ENCODE data around the gene GPD2. TPM values are rescaled to one million over a fixed set of nuclear protein-coding genes. Genes with fewer than 3 reads are reported as not detected.
A peak's percentile ranks its signal among the peaks of the same experiment; 100 is the strongest.

Gene GPD2
- total RNA-seq, 1 donor from 2014 or later: 25.3 TPM

GRCh38 chr2:156430236-156430979, 5.8 kb upstream of the GPD2 start:
- no peak for TF ChIP-seq CTCF (conservative IDR thresholded peaks at IDR 0.05)
- Mint-ChIP-seq H3K36me3 (no peaks in the 10 kb centered on the region), H3K9me3 (no peaks in the 10 kb centered on the region), H3K27ac (peak overlapping the region; percentile 92), H3K4me1 (ENCODE audit: unreplicated experiment) (peaks cover 9% of the 10 kb centered on the region), H3K27me3 (no peaks in the 10 kb centered on the region), H3K4me3 (no peak overlapping the region)
- DNase-seq (ENCODE audit: extremely low spot score, unreplicated experiment): no peak

- Mint-ChIP-seq H3K36me3 (no peaks in the 10 kb centered on the region), H3K4me1 (ENCODE audit: unreplicated experiment) (peaks cover 9% of the 10 kb centered on the region), H3K27me3 (no peaks in the 10 kb centered on the region), H3K27ac (peak overlapping the region; percentile 92), H3K9me3 (no peaks in the 10 kb centered on the region), H3K4me3 (peak overlapping the region; percentile 19)
- DNase-seq (ENCODE audit: extremely low spot score, unreplicated experiment): no peak
- no peak for TF ChIP-seq CTCF (conservative IDR thresholded peaks at IDR 0.05)
Measured at GRCh38 chr2:156430980-156431358, 5.2 kb upstream of the GPD2 start.

GRCh38 chr2:156434461-156435291, 1.5 kb upstream of the GPD2 start:
- Mint-ChIP-seq H3K4me1 (ENCODE audit: unreplicated experiment) (peaks cover 26% of the 10 kb centered on the region), H3K36me3 (no peaks in the 10 kb centered on the region), H3K27me3 (no peaks in the 10 kb centered on the region), H3K27ac (peak overlapping the region; percentile 97), H3K9me3 (no peaks in the 10 kb centered on the region), H3K4me3 (peak overlapping the region; percentile 96)
- no peak for DNase-seq (ENCODE audit: extremely low spot score, unreplicated experiment)
- no peak for TF ChIP-seq CTCF (conservative IDR thresholded peaks at IDR 0.05)

- Mint-ChIP-seq H3K36me3 (peaks cover 6% of the 10 kb centered on the region), H3K27me3 (no peaks in the 10 kb centered on the region), H3K27ac (peak overlapping the region; percentile 97), H3K9me3 (no peaks in the 10 kb centered on the region), H3K4me3 (peak overlapping the region; percentile 96), H3K4me1 (ENCODE audit: unreplicated experiment) (peaks cover 26% of the 10 kb centered on the region)
- no peak for DNase-seq (ENCODE audit: extremely low spot score, unreplicated experiment)
- no peak for TF ChIP-seq CTCF (conservative IDR thresholded peaks at IDR 0.05)
Measured at GRCh38 chr2:156435396-156435717, 822 bp upstream of the GPD2 start.

- peak overlapping the region; percentile 96 for H3K4me3 Mint-ChIP-seq
- peaks cover 16% of the 10 kb centered on the region for H3K4me1 Mint-ChIP-seq (ENCODE audit: unreplicated experiment)
- peaks cover 11% of the 10 kb centered on the region for H3K36me3 Mint-ChIP-seq
- no peaks in the 10 kb centered on the region for H3K9me3 Mint-ChIP-seq
- DNase-seq (ENCODE audit: extremely low spot score, unreplicated experiment): no peak
- TF ChIP-seq CTCF (conservative IDR thresholded peaks at IDR 0.05): no peak
- peak overlapping the region; percentile 97 for H3K27ac Mint-ChIP-seq
- no peaks in the 10 kb centered on the region for H3K27me3 Mint-ChIP-seq
Measured at GRCh38 chr2:156436497-156437085, 412 bp downstream of the GPD2 start.
